Lower leg skin (tissue), 3 donors: ENCODE data around the gene SCLY.

Source experiments
- CTCF ChIP-seq, 3 donors: fragments of 450-650 bp; IDR thresholded peaks; one replicate each; pipeline ENCODE4 v1.5.1; 2016; ENCODE audit warnings: antibody characterized with exemption in 3 of 3, mild to moderate bottlenecking in 3 of 3, moderate library complexity in 2 of 3
- POLR2A ChIP-seq, 2 donors: fragments of 450-650 bp; IDR thresholded peaks; one replicate each; pipeline ENCODE4 v1.6.1; 2016 to 2017; ENCODE audit warnings: antibody characterized with exemption in 2 of 2, mild to moderate bottlenecking in 1 of 2, moderate library complexity in 1 of 2

GRCh38 chr2:238077292-238077691, 16.5 kb downstream of the SCLY start:
- TF ChIP-seq CTCF (IDR thresholded peaks at IDR 0.05) (no peak), POLR2A (IDR thresholded peaks at IDR 0.05) (no peak)
